ENCODE results near the gene SPATA19. TPM values are rescaled to one million over a fixed set of nuclear protein-coding genes. Genes with fewer than 3 reads are reported as not detected.
"Not testable (repeated sequence)": the region's sequence is repeated elsewhere in the genome, so short reads cannot be mapped to it uniquely, and the experiment has no call there.

Gene SPATA19
- total RNA-seq, 3 donors from 2014 or later (not counting 1 experiment from before 2014, with no cell fraction given), result not detected

DNA sequence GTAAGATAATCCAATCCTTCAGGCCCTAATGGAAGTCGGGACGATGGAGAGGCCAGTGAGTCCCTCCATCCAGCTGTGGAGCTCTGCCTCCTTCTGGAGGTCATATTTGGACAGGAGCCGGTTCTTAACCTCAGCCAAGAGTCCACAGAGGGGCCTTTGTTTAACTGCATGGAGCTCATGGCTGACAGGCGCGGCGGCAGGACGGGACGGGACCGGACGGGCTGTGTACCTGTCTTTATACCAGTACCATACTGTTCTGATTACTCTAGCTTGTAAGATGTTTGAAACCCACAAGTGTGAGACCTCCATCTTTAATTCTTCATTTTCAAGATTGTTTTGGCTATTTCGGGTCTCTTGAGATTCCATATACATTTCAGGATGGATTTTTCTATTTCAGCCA is 20.2 kb upstream of the SPATA19 start:
- Histone ChIP-seq H3K27ac (ENCODE audit: low read length) (no peak overlapping the region), H3K9me3 (ENCODE audit: control insufficient read depth, insufficient read depth, low read length) (no peaks in the 10 kb centered on the region), H3K36me3 (ENCODE audit: control insufficient read depth, insufficient read depth, low read length) (no peaks in the 10 kb centered on the region), H3K4me1 (ENCODE audit: control insufficient read depth, insufficient read depth, low read length) (no peaks in the 10 kb centered on the region), H3K27me3 (ENCODE audit: control insufficient read depth, insufficient read depth, low read length) (no peaks in the 10 kb centered on the region), H3K4me3 (ENCODE audit: low read length) (no peak overlapping the region)
- ATAC-seq (no peak), DNase-seq (no peak)
- Mint-ChIP-seq H3K4me3 (no peak overlapping the region), H3K4me1 (no peaks in the 10 kb centered on the region), H3K27ac (no peak overlapping the region), H3K36me3 (no peaks in the 10 kb centered on the region), H3K27me3 (ENCODE audit: low read depth in 2 of 2) (peaks cover 0 to 3% of the 10 kb centered on the region in 2 donors), H3K9me3 (no peaks in the 10 kb centered on the region)
- WGBS (ENCODE audit: insufficient coverage), result 96% methylated on average over 11 of the region's 11 CpGs
- TF ChIP-seq, protein P1, sequence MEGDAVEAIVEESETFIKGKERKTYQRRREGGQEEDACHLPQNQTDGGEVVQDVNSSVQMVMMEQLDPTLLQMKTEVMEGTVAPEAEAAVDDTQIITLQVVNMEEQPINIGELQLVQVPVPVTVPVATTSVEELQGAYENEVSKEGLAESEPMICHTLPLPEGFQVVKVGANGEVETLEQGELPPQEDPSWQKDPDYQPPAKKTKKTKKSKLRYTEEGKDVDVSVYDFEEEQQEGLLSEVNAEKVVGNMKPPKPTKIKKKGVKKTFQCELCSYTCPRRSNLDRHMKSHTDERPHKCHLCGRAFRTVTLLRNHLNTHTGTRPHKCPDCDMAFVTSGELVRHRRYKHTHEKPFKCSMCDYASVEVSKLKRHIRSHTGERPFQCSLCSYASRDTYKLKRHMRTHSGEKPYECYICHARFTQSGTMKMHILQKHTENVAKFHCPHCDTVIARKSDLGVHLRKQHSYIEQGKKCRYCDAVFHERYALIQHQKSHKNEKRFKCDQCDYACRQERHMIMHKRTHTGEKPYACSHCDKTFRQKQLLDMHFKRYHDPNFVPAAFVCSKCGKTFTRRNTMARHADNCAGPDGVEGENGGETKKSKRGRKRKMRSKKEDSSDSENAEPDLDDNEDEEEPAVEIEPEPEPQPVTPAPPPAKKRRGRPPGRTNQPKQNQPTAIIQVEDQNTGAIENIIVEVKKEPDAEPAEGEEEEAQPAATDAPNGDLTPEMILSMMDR (IDR thresholded peaks at IDR 0.05), result no peak
- intact Hi-C loops (cut with micrococcal nuclease), result no loop called here

DNA sequence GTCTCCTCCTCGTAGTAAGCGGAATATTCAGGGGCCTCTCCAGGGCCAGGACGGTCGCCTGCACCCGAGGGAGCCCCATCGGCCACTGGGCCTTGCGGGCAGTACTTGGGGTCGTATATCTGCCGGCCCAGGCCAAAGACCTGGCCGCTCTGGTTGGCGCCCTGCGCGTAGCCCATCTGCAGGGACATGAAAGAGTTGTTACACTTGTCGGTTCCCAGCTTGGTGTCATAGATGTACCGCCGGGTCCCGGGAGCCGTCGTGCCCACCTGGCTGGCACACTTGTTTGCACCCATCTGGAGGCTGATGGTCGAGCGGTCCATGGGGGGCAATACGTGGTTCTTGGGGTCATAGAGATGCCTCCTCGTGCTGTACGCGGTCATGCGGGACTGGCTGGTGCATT is 19.4 kb upstream of the SPATA19 start:
- ATAC-seq (no peak), DNase-seq (no peak)
- Histone ChIP-seq H3K4me3 (ENCODE audit: low read length) (no peak overlapping the region), H3K27me3 (ENCODE audit: control insufficient read depth, insufficient read depth, low read length) (no peaks in the 10 kb centered on the region), H3K36me3 (ENCODE audit: control insufficient read depth, insufficient read depth, low read length) (no peaks in the 10 kb centered on the region), H3K9me3 (ENCODE audit: control insufficient read depth, insufficient read depth, low read length) (no peaks in the 10 kb centered on the region), H3K27ac (ENCODE audit: low read length) (no peak overlapping the region), H3K4me1 (ENCODE audit: control insufficient read depth, insufficient read depth, low read length) (no peaks in the 10 kb centered on the region)
- intact Hi-C loops (cut with micrococcal nuclease), result no loop called here
- TF ChIP-seq, protein P1 (IDR thresholded peaks at IDR 0.05), result no peak
- H3K27ac Mint-ChIP-seq, result no peak overlapping the region
- no peaks in the 10 kb centered on the region for H3K36me3 Mint-ChIP-seq
- WGBS (ENCODE audit: insufficient coverage), result 95% methylated on average over 26 of the region's 26 CpGs
- H3K4me1 Mint-ChIP-seq, result no peaks in the 10 kb centered on the region
- no peak overlapping the region for H3K4me3 Mint-ChIP-seq
- H3K27me3 Mint-ChIP-seq (ENCODE audit: low read depth in 2 of 2), result peaks cover 3 to 4% of the 10 kb centered on the region in 2 donors
- no peaks in the 10 kb centered on the region for H3K9me3 Mint-ChIP-seq

- H3K27ac Mint-ChIP-seq, result no peak overlapping the region
- DNase-seq, result no peak
- WGBS (ENCODE audit: insufficient coverage), result 88% methylated on average over 6 of the region's 6 CpGs
Measured at GRCh38 chr11:133860151-133860550, 14.8 kb upstream of the SPATA19 start.

GRCh38 chr11:133854330-133854960 is 9.1 kb upstream of the SPATA19 start:
- peaks cover 22 to 39% of the 10 kb centered on the region in 2 donors for H3K27me3 Mint-ChIP-seq (ENCODE audit: low read depth in 2 of 2)
- H3K4me1 Mint-ChIP-seq; H3K27ac Mint-ChIP-seq; H3K9me3 ChIP-seq (ENCODE audit: control insufficient read depth, insufficient read depth, low read length); H3K4me3 ChIP-seq (ENCODE audit: low read length); H3K27me3 ChIP-seq (ENCODE audit: control insufficient read depth, insufficient read depth, low read length); H3K27ac ChIP-seq (ENCODE audit: low read length); H3K9me3 Mint-ChIP-seq; H3K4me3 Mint-ChIP-seq; H3K4me1 ChIP-seq (ENCODE audit: control insufficient read depth, insufficient read depth, low read length); ATAC-seq; H3K36me3 Mint-ChIP-seq; H3K36me3 ChIP-seq (ENCODE audit: control insufficient read depth, insufficient read depth, low read length); DNase-seq; intact Hi-C loops (cut with micrococcal nuclease): not testable (repeated sequence)
- 60% methylated on average over 13 of the region's 13 CpGs for WGBS (ENCODE audit: insufficient coverage)

More at GRCh38 chr11:133860151-133860550, 14.8 kb upstream of the SPATA19 start:
- H3K36me3 Mint-ChIP-seq, result no peaks in the 10 kb centered on the region
- no peak overlapping the region for H3K27ac ChIP-seq (ENCODE audit: low read length)
- H3K4me3 Mint-ChIP-seq, result no peak overlapping the region
- no peaks in the 10 kb centered on the region for H3K9me3 ChIP-seq (ENCODE audit: control insufficient read depth, insufficient read depth, low read length)
- H3K4me1 ChIP-seq (ENCODE audit: control insufficient read depth, insufficient read depth, low read length), result no peaks in the 10 kb centered on the region
- no peaks in the 10 kb centered on the region for H3K9me3 Mint-ChIP-seq
- intact Hi-C loops (cut with micrococcal nuclease), result no loop called here
- peaks cover 6 to 22% of the 10 kb centered on the region in 2 donors for H3K27me3 Mint-ChIP-seq (ENCODE audit: low read depth in 2 of 2)
- no peaks in the 10 kb centered on the region for H3K36me3 ChIP-seq (ENCODE audit: control insufficient read depth, insufficient read depth, low read length)
- TF ChIP-seq, protein P1 (IDR thresholded peaks at IDR 0.05), result no peak
- H3K4me1 Mint-ChIP-seq, result no peaks in the 10 kb centered on the region
- no peaks in the 10 kb centered on the region for H3K27me3 ChIP-seq (ENCODE audit: control insufficient read depth, insufficient read depth, low read length)
- H3K4me3 ChIP-seq (ENCODE audit: low read length), result no peak overlapping the region
- ATAC-seq, result no peak

All from natural killer cell (primary cell).